ENCODE results near the gene LYRM4.

DNA sequence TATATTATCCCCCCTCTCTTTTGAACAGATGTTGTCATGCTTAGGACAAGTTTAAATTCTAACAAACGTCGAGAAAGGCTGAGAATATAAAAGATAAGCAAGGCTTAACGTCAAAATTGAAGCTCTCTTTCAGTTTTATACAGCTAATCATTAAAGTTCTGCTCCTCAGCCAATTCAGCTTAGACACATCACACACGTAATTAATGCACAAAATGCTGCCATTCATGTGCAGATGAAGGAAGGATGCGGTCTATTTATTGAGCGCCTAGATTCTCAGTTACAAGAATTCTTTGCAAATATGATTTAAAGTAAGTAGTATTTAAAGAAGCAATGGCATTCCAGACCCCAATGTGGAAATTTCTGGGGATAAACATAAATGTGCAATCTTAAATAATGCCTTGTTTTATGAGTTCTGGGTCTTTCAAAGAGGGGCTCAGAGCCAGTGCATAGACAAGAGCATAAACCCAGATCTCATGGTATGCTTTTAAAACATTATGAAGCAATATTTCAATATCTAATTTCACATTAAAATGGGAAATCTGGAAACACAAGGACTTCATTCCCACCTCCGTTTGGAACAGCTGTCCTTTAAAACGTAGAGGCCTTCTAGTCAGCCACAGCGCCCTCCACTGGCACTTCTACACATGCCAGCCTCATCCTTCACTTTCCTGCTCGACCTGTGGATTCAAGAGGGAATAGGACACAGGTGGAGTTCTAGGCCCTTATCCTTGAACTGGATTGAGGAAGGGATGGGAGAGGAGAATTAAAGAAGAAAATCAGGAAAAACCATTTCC, 85.8 kb downstream of the LYRM4 start:
- TF ChIP-seq, protein P1, sequence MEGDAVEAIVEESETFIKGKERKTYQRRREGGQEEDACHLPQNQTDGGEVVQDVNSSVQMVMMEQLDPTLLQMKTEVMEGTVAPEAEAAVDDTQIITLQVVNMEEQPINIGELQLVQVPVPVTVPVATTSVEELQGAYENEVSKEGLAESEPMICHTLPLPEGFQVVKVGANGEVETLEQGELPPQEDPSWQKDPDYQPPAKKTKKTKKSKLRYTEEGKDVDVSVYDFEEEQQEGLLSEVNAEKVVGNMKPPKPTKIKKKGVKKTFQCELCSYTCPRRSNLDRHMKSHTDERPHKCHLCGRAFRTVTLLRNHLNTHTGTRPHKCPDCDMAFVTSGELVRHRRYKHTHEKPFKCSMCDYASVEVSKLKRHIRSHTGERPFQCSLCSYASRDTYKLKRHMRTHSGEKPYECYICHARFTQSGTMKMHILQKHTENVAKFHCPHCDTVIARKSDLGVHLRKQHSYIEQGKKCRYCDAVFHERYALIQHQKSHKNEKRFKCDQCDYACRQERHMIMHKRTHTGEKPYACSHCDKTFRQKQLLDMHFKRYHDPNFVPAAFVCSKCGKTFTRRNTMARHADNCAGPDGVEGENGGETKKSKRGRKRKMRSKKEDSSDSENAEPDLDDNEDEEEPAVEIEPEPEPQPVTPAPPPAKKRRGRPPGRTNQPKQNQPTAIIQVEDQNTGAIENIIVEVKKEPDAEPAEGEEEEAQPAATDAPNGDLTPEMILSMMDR (IDR thresholded peaks at IDR 0.05 in 4 of 5, conservative IDR thresholded peaks at IDR 0.05 in 1 of 5) = no peak
- no peak for TF ChIP-seq POLR2A (IDR thresholded peaks at IDR 0.05)

All from gastrocnemius medialis (tissue), 4 donors.